ENCODE data around the gene HIVEP3. TPM values are rescaled to one million over a fixed set of nuclear protein-coding genes. Genes with fewer than 3 reads are reported as not detected.

The HIVEP3 gene
- polyA plus RNA-seq, 6 donors from 2014 or later: 0.83 to 2.1 (median 1.3) TPM

DNA sequence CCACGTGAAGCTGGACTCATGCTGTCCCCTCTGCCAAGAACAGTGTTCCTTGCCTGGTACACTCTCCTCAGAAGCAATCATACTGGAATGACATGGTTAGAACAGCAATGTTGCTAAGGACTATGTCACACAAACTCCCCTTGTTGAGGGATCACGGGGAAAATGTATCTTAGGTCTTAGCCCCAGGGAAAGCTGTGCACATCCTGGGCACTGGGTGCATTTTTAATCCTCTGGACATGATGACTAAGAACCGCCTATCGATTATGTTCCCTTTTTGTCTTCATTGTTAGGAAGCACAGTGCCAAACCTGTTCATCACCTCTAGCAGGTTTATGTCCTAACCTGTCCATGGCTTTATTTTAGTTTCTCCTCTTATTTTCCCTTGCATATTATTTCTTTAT lies 115.1 kb downstream of the HIVEP3 start:
- no peaks in the 10 kb centered on the region for H3K36me3 Mint-ChIP-seq
- H3K27me3 Mint-ChIP-seq: no peaks in the 10 kb centered on the region
- peak overlapping the region in 7 of 8 donors; percentile 29 to 89 (median 65) for H3K4me3 Mint-ChIP-seq
- DNase-seq (no peak), ATAC-seq (ENCODE audit: low read depth in 2 of 2) (no peak)
- peak overlapping the region in 5 of 6 donors; percentile 62 to 98 (median 90) for H3K27ac Mint-ChIP-seq
- peaks cover 0 to 2% (median 0%) of the 10 kb centered on the region in 7 donors for H3K9me3 Mint-ChIP-seq
- H3K4me1 Mint-ChIP-seq: peaks cover 68 to 90% (median 79%) of the 10 kb centered on the region in 3 donors

- Mint-ChIP-seq H3K4me1 (peaks cover 63 to 84% (median 79%) of the 10 kb centered on the region in 3 donors), H3K9me3 (peaks cover 0 to 2% (median 0%) of the 10 kb centered on the region in 7 donors), H3K36me3 (no peaks in the 10 kb centered on the region), H3K4me3 (peak overlapping the region in 7 of 8 donors; percentile 29 to 89 (median 65)), H3K27ac (peak overlapping the region; percentile 86 to 98 (median 92)), H3K27me3 (no peaks in the 10 kb centered on the region)
- DNase-seq (peak; percentile 51), ATAC-seq (ENCODE audit: low read depth in 2 of 2) (peak; percentile 63 to 81)
These were observed 115.9 kb downstream of the HIVEP3 start for GRCh38 chr1:41802532-41803501.

- peak overlapping the region in 6 of 8 donors; percentile 6 to 79 (median 47) for H3K4me3 Mint-ChIP-seq
- peak overlapping the region in 5 of 6 donors; percentile 46 to 94 (median 63) for H3K27ac Mint-ChIP-seq
- H3K9me3 Mint-ChIP-seq: no peaks in the 10 kb centered on the region
- peak; percentile 35 for DNase-seq
- no peaks in the 10 kb centered on the region for H3K27me3 Mint-ChIP-seq
- H3K4me1 Mint-ChIP-seq: peaks cover 47 to 63% (median 59%) of the 10 kb centered on the region in 3 donors
- ATAC-seq (ENCODE audit: low read depth in 2 of 2): peak; percentile 77 to 86
- H3K36me3 Mint-ChIP-seq: no peaks in the 10 kb centered on the region
These were observed 118.4 kb downstream of the HIVEP3 start for GRCh38 chr1:41800311-41800829.

GRCh38 chr1:41799723-41800122 lies 119.0 kb downstream of the HIVEP3 start:
- Mint-ChIP-seq H3K27me3 (no peaks in the 10 kb centered on the region), H3K4me1 (peaks cover 46 to 57% (median 54%) of the 10 kb centered on the region in 3 donors), H3K27ac (peak overlapping the region in 4 of 6 donors; percentile 1 to 76 (median 22)), H3K36me3 (no peaks in the 10 kb centered on the region), H3K9me3 (no peaks in the 10 kb centered on the region), H3K4me3 (peak overlapping the region in 4 of 8 donors; percentile 1 to 34 (median 14))
- no peak for DNase-seq
- ATAC-seq (ENCODE audit: low read depth in 2 of 2): no peak

DNA sequence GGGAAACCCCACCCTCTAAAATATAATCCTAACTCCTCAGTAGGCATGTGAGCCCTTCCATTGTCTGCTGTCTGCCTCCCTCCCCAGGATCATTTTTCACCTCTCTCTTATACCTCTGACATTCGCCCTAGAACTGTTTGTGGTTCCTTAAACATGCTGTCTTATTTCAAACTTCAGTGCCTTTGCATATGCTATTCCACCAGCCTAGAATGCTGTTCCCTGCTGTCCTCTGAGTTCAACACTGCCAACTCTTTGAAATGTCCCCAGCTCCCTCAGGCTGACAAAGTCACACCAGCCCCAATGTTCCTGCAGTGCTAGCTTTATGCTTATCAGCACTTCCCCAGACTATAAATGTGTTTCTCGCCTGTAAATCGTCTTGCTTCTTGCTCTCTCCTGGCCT lies 119.5 kb downstream of the HIVEP3 start:
- H3K27me3 Mint-ChIP-seq: no peaks in the 10 kb centered on the region
- no peak for DNase-seq
- peaks cover 41 to 51% (median 49%) of the 10 kb centered on the region in 3 donors for H3K4me1 Mint-ChIP-seq
- no peak for ATAC-seq (ENCODE audit: low read depth in 2 of 2)
- peak overlapping the region in 3 of 6 donors; percentile 1 to 76 (median 34) for H3K27ac Mint-ChIP-seq
- H3K36me3 Mint-ChIP-seq: no peaks in the 10 kb centered on the region
- H3K4me3 Mint-ChIP-seq: peak overlapping the region in 2 of 8 donors; percentile 2 to 34
- H3K9me3 Mint-ChIP-seq: no peaks in the 10 kb centered on the region

DNA sequence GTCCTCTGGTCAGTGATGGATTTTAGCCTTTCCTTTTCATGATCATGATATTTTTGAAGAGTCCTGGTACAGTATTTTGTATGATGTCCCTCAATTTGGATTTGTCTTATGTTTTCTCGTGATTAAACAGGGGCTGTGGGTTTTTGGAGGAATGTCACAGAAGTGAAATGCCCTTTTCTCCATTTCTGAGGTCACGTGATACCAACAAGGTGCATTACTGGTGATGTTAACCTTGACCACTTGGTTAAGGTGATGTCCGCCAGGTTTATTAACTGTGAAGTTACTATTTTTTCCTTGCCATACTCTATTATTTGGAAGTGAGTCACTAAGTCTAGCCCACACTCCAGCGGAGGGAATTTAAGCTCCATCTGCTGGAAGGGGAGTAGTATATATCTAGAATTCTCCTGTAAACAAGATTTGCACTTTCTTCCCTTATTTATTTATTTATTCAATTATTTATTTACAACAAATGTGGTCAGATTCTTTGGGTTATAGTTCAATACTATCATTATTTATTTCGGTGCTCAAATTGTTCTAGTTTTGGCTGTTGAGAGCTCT lies 123.4 kb downstream of the HIVEP3 start:
- Mint-ChIP-seq H3K36me3 (no peaks in the 10 kb centered on the region), H3K9me3 (no peaks in the 10 kb centered on the region), H3K4me1 (peaks cover 32 to 34% (median 32%) of the 10 kb centered on the region in 3 donors), H3K4me3 (no peak overlapping the region), H3K27me3 (no peaks in the 10 kb centered on the region), H3K27ac (no peak overlapping the region)
- ATAC-seq (ENCODE audit: low read depth in 2 of 2) (no peak), DNase-seq (no peak)

DNA sequence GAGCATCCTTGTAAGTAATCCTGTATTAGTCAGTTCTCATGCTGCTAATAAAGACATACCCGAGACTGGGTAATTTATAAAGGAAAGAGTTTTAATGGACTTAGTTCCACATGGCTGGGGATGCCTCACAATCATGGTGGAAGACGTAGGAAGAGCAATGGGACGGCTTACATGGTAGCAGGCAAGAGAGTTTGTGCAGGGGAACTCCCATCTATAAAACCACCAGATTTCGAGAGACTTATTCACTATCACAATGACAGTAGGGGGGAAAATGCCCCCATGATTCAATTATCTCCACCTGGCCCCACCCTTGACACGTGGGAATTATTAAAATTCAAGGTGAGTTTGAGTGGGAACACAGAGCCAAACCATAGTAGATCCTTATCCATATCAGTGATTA lies 124.7 kb downstream of the HIVEP3 start:
- H3K4me1 Mint-ChIP-seq: peaks cover 20 to 25% (median 23%) of the 10 kb centered on the region in 3 donors
- DNase-seq: no peak
- H3K27ac Mint-ChIP-seq: no peak overlapping the region
- H3K36me3 Mint-ChIP-seq: no peaks in the 10 kb centered on the region
- no peak overlapping the region for H3K4me3 Mint-ChIP-seq
- no peak for ATAC-seq (ENCODE audit: low read depth in 2 of 2)
- H3K9me3 Mint-ChIP-seq: no peaks in the 10 kb centered on the region
- H3K27me3 Mint-ChIP-seq: no peaks in the 10 kb centered on the region

DNA sequence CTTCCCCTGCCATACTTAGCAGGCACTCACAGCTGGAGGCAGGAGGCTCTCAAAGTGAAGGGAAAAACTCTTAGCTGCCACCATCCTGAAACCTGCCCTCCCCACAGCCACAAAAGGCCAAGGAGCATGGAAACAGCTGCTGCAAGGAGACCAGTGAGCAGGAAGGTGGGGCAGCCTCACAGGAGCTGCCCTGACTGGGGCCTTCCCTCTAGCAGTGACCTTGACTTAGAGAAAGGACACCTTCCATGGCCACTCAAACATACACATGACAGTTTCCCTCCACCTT lies 126.3 kb downstream of the HIVEP3 start:
- Mint-ChIP-seq H3K27me3 (no peaks in the 10 kb centered on the region), H3K4me3 (peak overlapping the region in 1 of 8 donors; percentile 41), H3K9me3 (no peaks in the 10 kb centered on the region), H3K4me1 (peaks cover 19 to 25% (median 23%) of the 10 kb centered on the region in 3 donors), H3K27ac (peak overlapping the region in 2 of 6 donors; percentile 66), H3K36me3 (no peaks in the 10 kb centered on the region)
- ATAC-seq (ENCODE audit: low read depth in 2 of 2) (no peak), DNase-seq (no peak)

GRCh38 chr1:41791667-41792484 lies 126.8 kb downstream of the HIVEP3 start:
- ATAC-seq (ENCODE audit: low read depth in 2 of 2): peak in 1 of 2 donors; percentile 32
- DNase-seq: no peak
- Mint-ChIP-seq H3K27ac (peak overlapping the region in 2 of 6 donors; percentile 48 to 66), H3K27me3 (no peaks in the 10 kb centered on the region), H3K4me3 (peak overlapping the region in 5 of 8 donors; percentile 28 to 57 (median 41)), H3K36me3 (no peaks in the 10 kb centered on the region), H3K4me1 (peaks cover 19 to 25% (median 22%) of the 10 kb centered on the region in 3 donors), H3K9me3 (no peaks in the 10 kb centered on the region)

DNA sequence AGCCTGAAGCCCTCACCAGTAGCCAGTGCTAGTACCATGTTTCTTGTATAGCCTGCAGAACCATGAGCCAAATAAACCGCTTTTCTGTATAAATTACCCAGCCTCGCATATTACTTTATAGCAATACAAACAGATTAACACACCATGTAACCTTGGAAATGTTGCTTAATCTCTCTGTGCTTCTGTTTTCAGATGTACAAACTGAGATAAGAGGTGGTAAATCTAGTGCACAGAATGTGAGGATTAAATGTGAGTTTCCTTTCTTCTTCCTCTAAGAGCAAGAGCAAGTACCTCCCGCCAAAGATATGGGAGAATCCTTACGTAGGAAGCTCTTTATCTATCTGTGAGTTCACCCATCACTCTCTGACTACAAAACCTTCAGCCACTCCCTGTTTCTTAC lies 128.4 kb downstream of the HIVEP3 start:
- H3K4me3 Mint-ChIP-seq: no peak overlapping the region
- H3K4me1 Mint-ChIP-seq: peaks cover 19 to 25% (median 20%) of the 10 kb centered on the region in 3 donors

GRCh38 chr1:41789661-41790330 lies 128.9 kb downstream of the HIVEP3 start:
- Mint-ChIP-seq H3K36me3 (no peaks in the 10 kb centered on the region), H3K9me3 (no peaks in the 10 kb centered on the region), H3K27me3 (no peaks in the 10 kb centered on the region), H3K4me1 (peaks cover 24 to 30% (median 26%) of the 10 kb centered on the region in 3 donors), H3K4me3 (peak overlapping the region in 1 of 8 donors; percentile 18), H3K27ac (no peak overlapping the region)
- no peak for DNase-seq
- no peak for ATAC-seq (ENCODE audit: low read depth in 2 of 2)

More for the DNA sequence above, 128.4 kb downstream of the HIVEP3 start:
- Mint-ChIP-seq H3K27ac (no peak overlapping the region), H3K27me3 (no peaks in the 10 kb centered on the region), H3K36me3 (no peaks in the 10 kb centered on the region), H3K9me3 (no peaks in the 10 kb centered on the region)
- ATAC-seq (ENCODE audit: low read depth in 2 of 2): no peak
- DNase-seq: no peak

- no peak overlapping the region for H3K27ac Mint-ChIP-seq
- H3K4me1 Mint-ChIP-seq: peaks cover 27 to 31% (median 31%) of the 10 kb centered on the region in 3 donors
- no peak overlapping the region for H3K4me3 Mint-ChIP-seq
- no peaks in the 10 kb centered on the region for H3K9me3 Mint-ChIP-seq
- no peaks in the 10 kb centered on the region for H3K27me3 Mint-ChIP-seq
- DNase-seq (no peak), ATAC-seq (ENCODE audit: low read depth in 2 of 2) (no peak)
- H3K36me3 Mint-ChIP-seq: no peaks in the 10 kb centered on the region
These were observed 130.3 kb downstream of the HIVEP3 start for GRCh38 chr1:41788427-41788826.
